HepG2 (cell line): ENCODE results near the gene AGPAT3. TPM values are rescaled to one million over a fixed set of nuclear protein-coding genes. Genes with fewer than 3 reads are reported as not detected.

Source experiments
- ATAC-seq: fragments of 200-7000 bp; cut with Tn5 transposase; 3 replicates; pipeline ENCODE4 v1.9.1; 2020; ENCODE audit warnings: mild to moderate bottlenecking, moderate library complexity
- BruUV-seq: library from RNA; stranded (reverse); fragments of 400-500 nt; replicated peaks from 2 replicates; lab custom pipeline; 2021; lab: Mats Ljungman, UMichigan
- CTCF ChIA-PET: fragments of 300-600 bp; formaldehyde crosslinking; extraction: SDS; loops from one replicate; lab custom pipeline; 2021; ENCODE audit warnings: low total read pairs, inconsistent platforms, low intra/inter-chr PET ratio; lab: Yijun Ruan, JAX
- POLR2A ChIA-PET: fragments of 350-600 bp; sonication (Branson Sonifier 250); formaldehyde crosslinking; loops from one replicate; lab custom pipeline; 2020; ENCODE audit warnings: antibody characterized with exemption, inconsistent platforms; lab: Yijun Ruan, JAX
- DNase-seq: peaks from one replicate; pipeline ENCODE4 v3.0.0-alpha.2; 2015; ENCODE audit warnings: low spot score
- FAIRE-seq: peaks from 3 replicates; lab custom pipeline; 2011; peaks lifted over from hg19 to GRCh38; lab: Jason Lieb, UNC
- H2AFZ ChIP-seq: one replicate; pipeline ENCODE4 v1.6.1; 2011; ENCODE audit warnings: low read length, inconsistent platforms
- H3K27ac ChIP-seq: fragments of 300-600 bp; 3 replicates; pipeline ENCODE4 v1.8.0; 2011; ENCODE audit warnings: mixed run types, mild to moderate bottlenecking, mixed read lengths, low read length, inconsistent platforms; ENCODE audit not compliant: insufficient read depth; ENCODE audit errors: extremely low read length
- H3K27me3 ChIP-seq, 2 experiments: fragments of 200-600 bp in 1 of 2; 2 replicates in 1 of 2; 3 replicates in 1 of 2; pipeline versions ENCODE4 v1.6.0 to v1.8.0; 2011; ENCODE audit warnings: low read length in 2 of 2, mild to moderate bottlenecking in 2 of 2, moderate library complexity in 2 of 2, inconsistent platforms in 1 of 2; ENCODE audit not compliant: insufficient read depth in 2 of 2, control insufficient read depth in 1 of 2
- H3K36me3 ChIP-seq, 2 experiments: fragments of 200-600 bp in 1 of 2; replicated peaks in 1 of 2; 2 replicates in 1 of 2; 3 replicates in 1 of 2; pipeline versions ENCODE4 v1.5.1 to v1.8.0; 2011; ENCODE audit warnings: low read length in 2 of 2, inconsistent platforms in 1 of 2; ENCODE audit not compliant: insufficient read depth in 2 of 2, control insufficient read depth in 1 of 2
- H3K4me1 ChIP-seq: 2 replicates; pipeline ENCODE4 v1.5.1; 2012; ENCODE audit warnings: low read length, inconsistent platforms; ENCODE audit not compliant: insufficient read depth
- H3K4me2 ChIP-seq: 2 replicates; pipeline ENCODE4 v1.6.0; 2011; ENCODE audit warnings: low read depth, low read length, inconsistent platforms
- H3K4me3 ChIP-seq, 3 experiments: fragments of 200-600 bp in 1 of 3; sonication (generic), shearing (Covaris generic) in 1 of 3; replicated peaks in 1 of 3; 2 replicates each; pipeline ENCODE4 v1.5.1; 2011 to 2016; ENCODE audit warnings: low read length in 3 of 3, inconsistent platforms in 2 of 3, low read depth in 2 of 3, mild to moderate bottlenecking in 2 of 3, control low read depth in 1 of 3, mixed read lengths in 1 of 3; ENCODE audit not compliant: insufficient read depth in 1 of 3
- H3K79me2 ChIP-seq: one replicate; pipeline ENCODE4 v1.6.1; 2011; ENCODE audit warnings: low read length, inconsistent platforms; ENCODE audit not compliant: insufficient read depth
- H3K9ac ChIP-seq: 2 replicates; pipeline ENCODE4 v1.6.0; 2011; ENCODE audit warnings: mild to moderate bottlenecking, low read depth, low read length, inconsistent platforms; ENCODE audit not compliant: insufficient read depth
- H3K9me3 ChIP-seq: 2 replicates; pipeline ENCODE4 v1.5.1; 2012; ENCODE audit warnings: mild to moderate bottlenecking, low read length
- H4K20me1 ChIP-seq: 2 replicates; pipeline ENCODE4 v1.6.0; 2011; ENCODE audit warnings: inconsistent platforms, mild to moderate bottlenecking, low read length, moderate library complexity; ENCODE audit not compliant: insufficient read depth
- KDM4B ChIP-seq: sonication (generic); formaldehyde crosslinking; IDR thresholded peaks from 2 replicates; pipeline ENCODE4 v1.4.0; 2020; ENCODE audit warnings: missing genetic modification reagents
- NRL ChIP-seq: sonication (generic); formaldehyde crosslinking; IDR thresholded peaks from 2 replicates; pipeline ENCODE4 v1.5.0; 2020; ENCODE audit warnings: missing genetic modification reagents, mild to moderate bottlenecking, moderate library complexity, borderline replicate concordance
- PHB2 ChIP-seq: fragments of 450-650 bp; IDR thresholded peaks from 2 replicates; pipeline ENCODE4 v1.6.1; 2018; ENCODE audit not compliant: partially characterized antibody
- POLR2G ChIP-seq: fragments of 200-400 bp; formaldehyde crosslinking; IDR thresholded peaks from 2 replicates; pipeline ENCODE4 v1.6.1; 2018; ENCODE audit warnings: mild to moderate bottlenecking, low read depth, low read length, moderate library complexity
- SOX6 ChIP-seq, 2 experiments: fragments of 450-650 bp in 1 of 2; sonication (generic) in 1 of 2; formaldehyde crosslinking in 1 of 2; IDR thresholded peaks; 2 replicates each; pipeline versions ENCODE4 v1.4.0 to v1.6.1; 2017 to 2020; ENCODE audit warnings: antibody characterized with exemption in 1 of 2, mild to moderate bottlenecking in 1 of 2, missing genetic modification reagents in 1 of 2
- ZNF3 ChIP-seq: IDR thresholded peaks from 2 replicates; pipeline ENCODE4 v1.7.0; 2017; ENCODE audit warnings: inconsistent platforms
- ZSCAN25 ChIP-seq: sonication (generic); formaldehyde crosslinking; IDR thresholded peaks from 2 replicates; pipeline ENCODE4 v1.8.0; 2022; ENCODE audit warnings: mild to moderate bottlenecking, missing genetic modification reagents
- WGBS: methylation state at CpG from one replicate; pipeline ENCODE4 v1.1.6; 2017; ENCODE audit warnings: low lambda C conversion rate; 5-methylcytosine and 5-hydroxymethylcytosine counted together
- in situ Hi-C: cut with HindIII; loops from 2 replicates; pipeline ENCODE4 v1.10.0; 2017; ENCODE audit warnings: low pct_unique_long_range_greater_than_20kb; ENCODE audit not compliant: extremely low pct_ligation_motif_present
- intact Hi-C: fragments of 100-400 bp; cut with micrococcal nuclease; formaldehyde crosslinking; loops from one replicate; pipeline ENCODE4 v1.10.0; 2022; ENCODE audit not compliant: unreplicated experiment
- polyA plus RNA-seq, 8 experiments: library from polyadenylated mRNA; depleted of rRNA in 3 of 8; stranded (reverse) in 7 of 8; unstranded in 1 of 8; fragments of >200 nt; fragmentation: Illumina TruSeq in 4 of 8; extraction: Trizol in 4 of 8; gene quantifications; 2 replicates each; pipeline versions ENCODE4 v1.2.1 to v1.2.3, GENCODE V29; 2011 to 2016; ENCODE audit warnings: low read depth in 4 of 8, missing spikeins in 1 of 8, mixed read lengths in 1 of 8; ENCODE audit not compliant: insufficient read depth in 1 of 8
- total RNA-seq, 5 experiments: library from RNA; depleted of rRNA; stranded (reverse); fragments of >200 nt; fragmentation: Illumina TruSeq; extraction: Trizol; gene quantifications; 2 replicates each; pipeline ENCODE4 v1.2.3, GENCODE V29; 2016; ENCODE audit warnings: low read depth in 1 of 5
- TF ChIP-seq, protein P1 (sequence below): sonication (generic); formaldehyde crosslinking; IDR thresholded peaks from 2 replicates; pipeline ENCODE4 v1.9.0; 2021; ENCODE audit warnings: missing genetic modification reagents, mild to moderate bottlenecking, borderline replicate concordance
- TF ChIP-seq, protein P2 (sequence below): IDR thresholded peaks from 2 replicates; pipeline ENCODE4 v1.6.1; 2012; ENCODE audit warnings: low read depth, low read length, improper control_type of control experiment
- TF ChIP-seq, protein P3 (sequence below): sonication (generic); formaldehyde crosslinking; IDR thresholded peaks from 2 replicates; pipeline ENCODE4 v1.5.0; 2020; ENCODE audit warnings: mild to moderate bottlenecking, missing genetic modification reagents, borderline replicate concordance

Gene AGPAT3
- total and polyA plus RNA-seq, 2 of the 13 experiments (the other 11 are each of a cell fraction or from before 2014, with no cell fraction given), result 32.2 to 54.4 TPM

DNA sequence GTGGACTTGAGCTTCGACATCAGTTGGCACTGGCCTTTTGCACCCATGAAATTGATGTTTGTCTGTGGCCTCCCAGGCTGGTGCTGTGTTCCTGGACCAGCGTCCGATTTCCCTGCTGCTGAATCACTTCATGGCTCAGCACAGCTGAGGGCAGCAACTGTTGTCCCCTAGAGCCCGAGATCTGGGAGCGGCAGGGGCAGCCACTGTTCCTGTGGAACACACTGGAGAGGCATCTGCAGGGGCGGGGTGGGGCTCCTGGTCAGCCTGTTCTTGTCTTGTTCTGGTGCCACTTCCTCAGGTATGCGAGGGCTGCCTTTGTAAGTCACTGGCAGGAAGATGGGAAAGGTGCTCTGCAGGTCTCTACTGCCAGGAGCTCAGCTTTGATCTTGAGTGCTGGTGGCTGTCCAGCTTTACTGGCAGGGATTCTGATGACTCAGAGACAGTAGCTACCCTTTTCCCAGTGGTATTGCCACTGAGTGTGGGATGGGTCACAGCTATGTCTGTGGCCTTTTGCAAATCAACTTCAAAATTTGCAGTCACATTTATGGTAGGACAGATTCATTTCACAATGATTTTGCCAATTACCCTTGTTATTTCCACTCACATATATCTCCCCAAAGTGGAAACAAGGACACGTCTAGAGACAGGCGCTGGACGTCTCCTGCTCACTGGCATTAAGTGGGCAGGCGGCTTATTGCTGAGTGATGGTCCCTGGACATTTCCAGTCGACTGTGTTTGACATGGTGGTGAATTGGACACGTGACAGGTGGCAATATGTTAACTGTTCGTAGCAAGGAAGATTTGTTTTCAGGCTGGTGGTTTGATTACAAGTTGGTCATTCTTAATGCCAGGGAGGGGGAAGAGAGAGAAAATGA, 15.3 kb downstream of the AGPAT3 start:
- FAIRE-seq, result no peak

More for the DNA sequence above, 15.3 kb downstream of the AGPAT3 start:
- no TSS peak for BruUV-seq
- CTCF ChIA-PET, result no interaction called here
- H2AFZ ChIP-seq, result no peak overlapping the region
- no peaks in the 10 kb centered on the region for H3K9me3 ChIP-seq
- no peak overlapping the region for H3K27ac ChIP-seq
- peaks cover 61% of the 10 kb centered on the region for H3K79me2 ChIP-seq
- in situ Hi-C loops (no loop called here), intact Hi-C loops (no loop called here)
- DNase-seq (no peak), ATAC-seq (no peak)
- H3K9ac ChIP-seq, result no peak overlapping the region
- peaks cover 38% of the 10 kb centered on the region for H3K4me1 ChIP-seq
- no peak for TF ChIP-seq PHB2
- TF ChIP-seq NRL, result no peak
- TF ChIP-seq ZSCAN25, result no peak
- no peak for TF ChIP-seq ZNF3 (CRISPR knock-in tag)
- no peak for TF ChIP-seq KDM4B (CRISPR knock-in tag)
- TF ChIP-seq, protein P1, sequence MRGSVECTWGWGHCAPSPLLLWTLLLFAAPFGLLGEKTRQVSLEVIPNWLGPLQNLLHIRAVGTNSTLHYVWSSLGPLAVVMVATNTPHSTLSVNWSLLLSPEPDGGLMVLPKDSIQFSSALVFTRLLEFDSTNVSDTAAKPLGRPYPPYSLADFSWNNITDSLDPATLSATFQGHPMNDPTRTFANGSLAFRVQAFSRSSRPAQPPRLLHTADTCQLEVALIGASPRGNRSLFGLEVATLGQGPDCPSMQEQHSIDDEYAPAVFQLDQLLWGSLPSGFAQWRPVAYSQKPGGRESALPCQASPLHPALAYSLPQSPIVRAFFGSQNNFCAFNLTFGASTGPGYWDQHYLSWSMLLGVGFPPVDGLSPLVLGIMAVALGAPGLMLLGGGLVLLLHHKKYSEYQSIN (CRISPR knock-in tag), result no peak
- TF ChIP-seq POLR2G, result no peak
- no peak for TF ChIP-seq SOX6 (IDR thresholded peaks at IDR 0.05)
- TF ChIP-seq SOX6 (CRISPR knock-in tag; IDR thresholded peaks at IDR 0.05), result no peak
- TF ChIP-seq, protein P2, sequence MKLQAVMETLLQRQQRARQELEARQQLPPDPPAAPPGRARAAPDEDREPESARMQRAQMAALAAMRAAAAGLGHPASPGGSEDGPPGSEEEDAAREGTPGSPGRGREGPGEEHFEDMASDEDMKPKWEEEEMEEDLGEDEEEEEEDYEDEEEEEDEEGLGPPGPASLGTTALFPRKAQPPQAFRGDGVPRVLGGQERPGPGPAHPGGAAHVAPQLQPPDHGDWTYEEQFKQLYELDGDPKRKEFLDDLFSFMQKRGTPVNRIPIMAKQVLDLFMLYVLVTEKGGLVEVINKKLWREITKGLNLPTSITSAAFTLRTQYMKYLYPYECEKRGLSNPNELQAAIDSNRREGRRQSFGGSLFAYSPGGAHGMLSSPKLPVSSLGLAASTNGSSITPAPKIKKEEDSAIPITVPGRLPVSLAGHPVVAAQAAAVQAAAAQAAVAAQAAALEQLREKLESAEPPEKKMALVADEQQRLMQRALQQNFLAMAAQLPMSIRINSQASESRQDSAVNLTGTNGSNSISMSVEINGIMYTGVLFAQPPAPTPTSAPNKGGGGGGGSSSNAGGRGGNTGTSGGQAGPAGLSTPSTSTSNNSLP, result no peak
- TF ChIP-seq, protein P3, sequence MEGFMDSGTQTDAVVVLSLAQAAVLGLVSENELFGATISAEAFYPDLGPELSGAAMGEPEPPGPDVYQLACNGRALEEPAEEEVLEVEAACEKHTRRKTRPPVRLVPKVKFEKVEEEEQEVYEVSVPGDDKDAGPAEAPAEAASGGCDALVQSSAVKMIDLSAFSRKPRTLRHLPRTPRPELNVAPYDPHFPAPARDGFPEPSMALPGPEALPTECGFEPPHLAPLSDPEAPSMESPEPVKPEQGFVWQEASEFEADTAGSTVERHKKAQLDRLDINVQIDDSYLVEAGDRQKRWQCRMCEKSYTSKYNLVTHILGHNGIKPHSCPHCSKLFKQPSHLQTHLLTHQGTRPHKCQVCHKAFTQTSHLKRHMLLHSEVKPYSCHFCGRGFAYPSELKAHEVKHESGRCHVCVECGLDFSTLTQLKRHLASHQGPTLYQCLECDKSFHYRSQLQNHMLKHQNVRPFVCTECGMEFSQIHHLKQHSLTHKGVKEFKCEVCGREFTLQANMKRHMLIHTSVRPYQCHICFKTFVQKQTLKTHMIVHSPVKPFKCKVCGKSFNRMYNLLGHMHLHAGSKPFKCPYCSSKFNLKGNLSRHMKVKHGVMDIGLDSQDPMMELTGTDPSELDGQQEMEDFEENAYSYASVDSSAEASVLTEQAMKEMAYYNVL (CRISPR knock-in tag), result no peak
- H3K4me2 ChIP-seq, result no peak overlapping the region
- WGBS, result 83% methylated on average over 12 of the region's 14 CpGs
- H4K20me1 ChIP-seq, result peaks cover 22% of the 10 kb centered on the region; the same call in 1 of the 2 replicates
- H3K4me3 ChIP-seq, result no peak overlapping the region
- POLR2A ChIA-PET, result interaction anchor here (0.7 to 1.4 kb wide), 2 partner anchors 12 to 17 kb away, joined by 3 to 4 read pairs; no protein-coding TSS in a partner anchor
- H3K27me3 ChIP-seq, result no peaks in the 10 kb centered on the region
- H3K36me3 ChIP-seq, result peaks cover 4 to 31% of the 10 kb centered on the region in 2 experiments; a peak in 4 of 5 replicates
